Fibroblast of skin of left biceps (primary cell): ENCODE data around the gene SLC2A10.

Source experiments
- DNase-seq, 2 experiments: peaks; one replicate each; pipeline ENCODE4 v3.0.0-alpha.2; 2013; ENCODE audit warnings: low read depth in 2 of 2

The SLC2A10 gene

DNA sequence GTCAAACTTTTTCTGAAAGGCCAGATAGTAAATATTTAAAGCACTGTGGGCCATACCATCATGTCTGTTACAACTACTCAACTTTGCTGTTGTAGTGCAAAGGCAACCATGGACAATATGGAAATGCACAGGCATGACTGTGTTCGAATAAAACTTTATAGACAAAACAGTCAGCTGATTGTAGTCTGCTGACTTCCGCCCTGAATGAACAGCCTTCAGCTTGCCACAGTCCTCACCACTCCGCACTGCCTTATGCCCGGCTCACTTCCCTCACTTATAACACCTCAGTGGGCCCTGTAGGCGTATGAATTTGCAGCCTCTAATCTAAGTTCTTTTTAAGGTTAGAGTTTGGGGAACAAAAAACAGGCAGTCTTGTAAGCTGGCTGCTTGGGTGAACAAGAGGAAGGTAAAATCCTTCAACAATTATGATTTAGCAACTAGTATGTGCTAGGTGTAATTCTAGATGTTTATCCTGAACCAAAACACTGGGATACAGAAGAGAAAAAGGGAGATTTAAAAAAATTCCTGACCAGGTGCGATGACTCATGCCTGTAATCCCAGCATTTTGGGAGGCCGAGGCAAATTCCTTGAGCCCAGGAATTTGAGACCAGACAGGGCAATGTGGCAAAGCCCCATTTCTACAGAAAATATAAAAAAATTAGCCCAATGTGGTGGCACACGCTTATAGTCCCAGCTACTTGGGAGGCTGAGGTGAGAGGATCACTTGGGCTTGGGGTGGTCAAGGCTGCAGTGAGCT, 6.8 kb upstream of the SLC2A10 start:
- DNase-seq = no peak

GRCh38 chr20:46703435-46703834, 6.0 kb upstream of the SLC2A10 start:
- no peak for DNase-seq

GRCh38 chr20:46704714-46705377, 4.6 kb upstream of the SLC2A10 start:
- DNase-seq = no peak

DNA sequence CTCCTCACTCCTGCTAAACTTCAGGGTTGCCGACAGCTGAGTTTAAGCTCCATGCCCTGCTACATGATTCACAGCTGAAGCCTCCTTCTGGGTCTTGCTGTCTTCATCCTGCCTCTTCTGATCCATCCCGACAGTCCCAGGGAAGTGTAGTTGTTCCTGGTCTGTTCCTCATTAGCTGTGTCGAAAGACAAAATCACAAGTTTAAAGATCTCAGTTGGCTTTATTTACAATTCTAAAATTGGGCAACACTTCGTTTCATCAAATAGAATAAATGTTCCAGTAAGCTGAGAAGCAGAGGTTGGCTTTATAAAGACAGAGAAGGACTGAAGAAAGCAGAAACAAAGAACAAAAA, 4.1 kb upstream of the SLC2A10 start:
- DNase-seq = peak; percentile 71 to 74

DNA sequence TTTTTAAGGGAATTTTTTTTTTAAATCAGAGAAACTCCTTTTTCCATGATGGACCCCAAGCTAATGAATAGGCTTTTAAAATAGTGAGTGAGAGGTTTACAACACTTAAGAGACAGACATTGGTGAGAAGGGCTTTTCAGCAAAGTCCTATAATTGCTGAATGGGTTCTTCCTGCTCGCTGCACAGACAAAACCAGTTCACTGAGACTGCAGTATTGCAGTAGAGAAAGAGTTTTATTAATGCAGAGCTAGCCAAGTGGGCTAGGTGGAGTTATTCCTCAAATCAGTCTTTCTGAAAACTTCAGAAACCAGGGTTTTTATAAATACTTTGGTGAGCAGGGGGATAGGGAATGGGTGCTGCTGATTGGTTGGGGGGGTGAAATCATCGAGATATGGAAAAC, 3.2 kb upstream of the SLC2A10 start:
- DNase-seq = no peak

DNA sequence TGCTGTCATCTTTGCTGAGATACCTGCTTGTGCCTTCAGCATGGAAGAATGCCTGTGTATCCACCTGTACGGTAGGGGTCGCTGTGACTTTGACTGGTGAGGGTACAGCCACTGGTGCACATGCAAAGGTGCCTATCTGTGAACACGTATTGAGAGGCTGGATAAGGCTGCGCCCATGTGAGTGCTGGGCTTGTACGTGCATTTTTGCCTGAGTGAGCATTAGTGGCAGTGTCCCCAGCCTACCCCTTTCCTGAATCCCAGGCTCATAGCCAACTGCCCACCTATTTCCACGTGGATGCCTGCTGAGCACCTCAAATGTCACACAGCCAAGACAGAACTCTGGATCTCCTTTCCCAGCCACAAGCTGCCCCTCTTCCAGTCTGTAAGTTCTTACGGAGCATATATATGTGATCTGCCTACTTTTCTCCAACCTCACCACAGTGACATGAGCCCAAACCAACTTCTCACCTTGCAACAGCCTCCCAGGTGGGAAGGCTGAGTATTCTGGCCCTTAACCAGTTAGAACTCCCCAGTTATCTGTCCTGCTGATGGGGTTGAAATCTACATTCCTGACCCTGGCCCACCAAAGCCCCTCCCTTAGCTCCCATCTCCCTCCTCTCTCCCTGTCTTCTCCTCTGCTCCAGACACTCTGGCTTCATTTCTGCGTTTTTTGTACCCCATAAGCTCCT, 1.1 kb upstream of the SLC2A10 start:
- DNase-seq = no peak

- no peak for DNase-seq
These were observed 392 bp upstream of the SLC2A10 start for GRCh38 chr20:46709055-46709458.

- DNase-seq = no peak
These were observed 884 bp downstream of the SLC2A10 start for GRCh38 chr20:46710153-46710913.

GRCh38 chr20:46712056-46712636, 2.7 kb downstream of the SLC2A10 start:
- DNase-seq = no peak

DNA sequence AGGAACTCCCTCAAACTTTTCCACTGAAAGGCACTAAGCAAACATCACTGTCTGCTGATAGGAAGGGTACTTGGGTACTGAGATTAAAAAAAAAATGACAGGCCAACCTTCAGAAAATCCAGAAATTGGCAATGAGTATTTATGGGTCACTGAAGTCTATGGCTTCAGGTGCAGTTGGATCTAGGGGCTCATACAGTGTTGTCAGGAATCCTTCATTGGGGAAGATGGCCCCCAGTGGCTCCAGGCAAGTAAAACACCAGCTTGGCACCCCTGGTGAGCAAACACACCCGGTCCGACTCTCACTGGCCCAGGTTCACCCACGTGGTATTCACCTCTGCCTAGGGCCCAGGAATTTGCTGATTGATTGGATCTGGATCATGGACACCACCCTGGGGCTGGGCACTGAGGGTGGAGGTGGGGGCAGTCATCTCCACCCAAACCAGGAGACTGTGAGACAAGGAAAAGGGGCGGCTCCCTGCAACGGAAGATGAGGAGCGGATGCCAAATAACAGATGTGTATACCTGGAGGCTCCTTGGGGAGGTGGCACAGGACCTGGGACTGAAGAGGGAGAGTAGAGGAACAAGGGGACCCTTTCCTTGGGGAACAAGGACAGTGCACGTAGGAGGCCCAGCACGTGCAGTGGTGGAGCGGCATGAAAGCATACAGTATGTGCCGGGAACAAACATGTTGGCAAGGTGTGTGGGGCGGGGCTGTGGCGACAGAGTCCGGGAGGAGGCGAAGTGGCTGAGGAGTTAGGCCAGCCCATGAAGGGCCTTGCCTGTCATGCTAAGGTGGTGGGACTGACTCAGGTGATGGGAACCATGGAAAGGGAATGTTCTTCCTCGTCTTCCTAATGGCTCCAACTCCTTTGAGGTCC, 4.7 kb downstream of the SLC2A10 start:
- DNase-seq = no peak

GRCh38 chr20:46715292-46715756, 5.9 kb downstream of the SLC2A10 start:
- DNase-seq = peak; percentile 76 to 79

GRCh38 chr20:46717818-46718541, 8.5 kb downstream of the SLC2A10 start:
- DNase-seq = no peak

DNA sequence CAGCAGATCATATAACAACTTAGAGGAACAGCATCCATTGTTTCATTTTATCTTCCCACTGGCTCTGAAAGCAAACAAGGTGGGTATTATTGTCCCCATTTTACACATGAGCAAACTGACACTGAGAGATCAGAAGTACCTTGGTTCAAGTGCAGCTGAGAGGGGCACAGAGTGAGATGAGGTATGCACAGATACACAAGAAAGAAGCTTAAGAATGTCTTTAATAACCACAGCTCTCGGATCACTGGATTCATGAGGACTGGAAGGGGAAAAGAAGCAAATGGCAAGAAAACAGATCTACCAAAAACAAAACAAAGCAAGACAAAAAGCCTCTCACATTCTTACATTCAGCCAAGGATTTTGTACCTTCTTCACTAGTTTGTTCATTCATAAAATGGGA, 10.6 kb downstream of the SLC2A10 start:
- DNase-seq = no peak

- no peak for DNase-seq
These were observed 11.5 kb downstream of the SLC2A10 start for GRCh38 chr20:46720776-46721425.

GRCh38 chr20:46721476-46721875, 12.0 kb downstream of the SLC2A10 start:
- no peak for DNase-seq

DNA sequence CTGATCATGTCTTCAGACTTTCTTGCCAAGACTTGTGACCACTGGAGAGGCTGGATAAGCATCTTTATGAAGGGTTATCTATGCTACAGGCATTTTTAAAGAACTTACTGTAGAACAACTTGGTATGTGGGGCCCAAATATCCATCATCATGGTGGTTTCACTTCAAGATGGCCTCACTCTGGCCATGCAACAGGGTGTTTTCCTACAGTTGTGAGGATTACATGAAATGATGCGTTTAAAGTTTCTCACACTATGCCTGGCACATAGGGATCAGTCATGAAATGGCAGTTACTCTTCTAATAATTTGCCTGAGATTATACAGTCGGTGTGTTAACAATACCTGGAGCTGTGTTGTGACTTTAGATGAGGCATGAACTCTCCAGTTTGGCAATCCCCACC, 13.0 kb downstream of the SLC2A10 start:
- DNase-seq = no peak

DNA sequence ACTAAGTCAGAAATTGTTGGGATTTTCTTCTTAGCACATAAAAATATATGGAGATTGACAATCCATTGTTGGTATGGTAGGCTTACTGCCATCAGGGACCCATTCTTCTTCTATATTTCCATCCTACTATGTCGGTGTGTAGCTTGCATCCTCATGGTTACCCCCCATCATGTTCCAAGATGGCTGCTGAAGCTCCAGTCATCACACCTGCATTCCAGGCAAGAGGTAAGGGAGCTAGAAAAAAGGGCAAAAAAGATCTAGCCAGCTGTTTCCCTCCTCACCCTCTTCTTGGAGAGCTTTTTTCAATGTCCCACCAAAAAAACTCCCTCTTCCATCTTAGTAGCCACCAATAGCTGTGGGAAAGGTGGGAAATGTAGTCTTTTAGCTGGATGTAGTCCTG, 13.6 kb downstream of the SLC2A10 start:
- DNase-seq = no peak

- no peak for DNase-seq
These were observed 15.0 kb downstream of the SLC2A10 start for GRCh38 chr20:46724343-46724959.
